NB4 (cell line): ENCODE data around the gene TNRC6A.

Source experiments
- POLR2A ChIP-seq: IDR thresholded peaks from 2 replicates; pipeline ENCODE4 v1.6.1; 2011; ENCODE audit warnings: mild to moderate bottlenecking; ENCODE audit not compliant: insufficient read length; ENCODE audit errors: extremely low read depth
- TF ChIP-seq, protein P1 (sequence below): IDR thresholded peaks from 2 replicates; pipeline ENCODE4 v1.6.1; 2011; ENCODE audit warnings: low read depth, low read length
- TF ChIP-seq, protein P2 (sequence below): IDR thresholded peaks from one replicate; pipeline ENCODE4 v1.5.1; 2012; ENCODE audit warnings: low read depth, low read length

GRCh38 chr16:24738895-24739294 lies 9.4 kb downstream of the TNRC6A start:
- TF ChIP-seq, protein P1, sequence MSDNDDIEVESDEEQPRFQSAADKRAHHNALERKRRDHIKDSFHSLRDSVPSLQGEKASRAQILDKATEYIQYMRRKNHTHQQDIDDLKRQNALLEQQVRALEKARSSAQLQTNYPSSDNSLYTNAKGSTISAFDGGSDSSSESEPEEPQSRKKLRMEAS: no peak
- TF ChIP-seq, protein P2, sequence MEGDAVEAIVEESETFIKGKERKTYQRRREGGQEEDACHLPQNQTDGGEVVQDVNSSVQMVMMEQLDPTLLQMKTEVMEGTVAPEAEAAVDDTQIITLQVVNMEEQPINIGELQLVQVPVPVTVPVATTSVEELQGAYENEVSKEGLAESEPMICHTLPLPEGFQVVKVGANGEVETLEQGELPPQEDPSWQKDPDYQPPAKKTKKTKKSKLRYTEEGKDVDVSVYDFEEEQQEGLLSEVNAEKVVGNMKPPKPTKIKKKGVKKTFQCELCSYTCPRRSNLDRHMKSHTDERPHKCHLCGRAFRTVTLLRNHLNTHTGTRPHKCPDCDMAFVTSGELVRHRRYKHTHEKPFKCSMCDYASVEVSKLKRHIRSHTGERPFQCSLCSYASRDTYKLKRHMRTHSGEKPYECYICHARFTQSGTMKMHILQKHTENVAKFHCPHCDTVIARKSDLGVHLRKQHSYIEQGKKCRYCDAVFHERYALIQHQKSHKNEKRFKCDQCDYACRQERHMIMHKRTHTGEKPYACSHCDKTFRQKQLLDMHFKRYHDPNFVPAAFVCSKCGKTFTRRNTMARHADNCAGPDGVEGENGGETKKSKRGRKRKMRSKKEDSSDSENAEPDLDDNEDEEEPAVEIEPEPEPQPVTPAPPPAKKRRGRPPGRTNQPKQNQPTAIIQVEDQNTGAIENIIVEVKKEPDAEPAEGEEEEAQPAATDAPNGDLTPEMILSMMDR: no peak
- TF ChIP-seq POLR2A: no peak
